ENCODE measurements around the gene PTPN3.

The PTPN3 gene

DNA sequence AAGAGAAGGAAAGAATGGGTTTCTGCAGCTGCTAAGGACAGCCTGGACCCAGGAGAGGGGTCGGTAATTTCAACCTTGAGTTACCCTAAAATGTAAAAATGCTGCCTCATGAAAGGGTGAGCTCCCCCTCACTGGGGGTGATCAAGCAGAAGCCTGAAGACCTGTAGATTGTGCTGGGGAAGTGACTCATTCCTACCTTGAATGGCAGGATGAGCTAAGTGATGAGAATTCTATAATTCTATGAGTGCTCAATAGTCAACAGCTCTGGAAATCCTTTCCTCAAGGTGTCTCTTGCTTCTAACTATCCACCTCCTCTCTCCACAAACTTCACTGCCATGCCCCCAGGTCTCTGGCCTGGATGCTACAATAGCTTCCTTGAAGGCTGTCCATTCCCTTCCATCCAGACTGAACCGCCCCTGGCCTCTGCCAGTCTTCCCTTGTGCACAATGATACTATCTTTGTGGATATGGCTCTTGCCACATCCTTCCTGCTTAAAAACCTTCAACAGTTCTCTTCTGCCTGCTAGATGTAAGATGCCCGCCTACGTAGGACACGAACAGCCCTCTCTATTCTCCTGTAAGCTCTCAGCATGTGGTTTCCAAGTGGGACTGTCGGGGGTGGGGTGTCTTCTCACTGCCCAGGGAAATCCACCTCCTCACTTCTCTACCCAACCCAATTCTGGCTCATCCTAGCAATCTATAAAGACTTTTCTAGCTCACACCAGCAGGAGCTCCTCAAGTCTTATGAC is 50.6 kb downstream of the PTPN3 start:
- no peak for FAIRE-seq
- TF ChIP-seq, protein P1, sequence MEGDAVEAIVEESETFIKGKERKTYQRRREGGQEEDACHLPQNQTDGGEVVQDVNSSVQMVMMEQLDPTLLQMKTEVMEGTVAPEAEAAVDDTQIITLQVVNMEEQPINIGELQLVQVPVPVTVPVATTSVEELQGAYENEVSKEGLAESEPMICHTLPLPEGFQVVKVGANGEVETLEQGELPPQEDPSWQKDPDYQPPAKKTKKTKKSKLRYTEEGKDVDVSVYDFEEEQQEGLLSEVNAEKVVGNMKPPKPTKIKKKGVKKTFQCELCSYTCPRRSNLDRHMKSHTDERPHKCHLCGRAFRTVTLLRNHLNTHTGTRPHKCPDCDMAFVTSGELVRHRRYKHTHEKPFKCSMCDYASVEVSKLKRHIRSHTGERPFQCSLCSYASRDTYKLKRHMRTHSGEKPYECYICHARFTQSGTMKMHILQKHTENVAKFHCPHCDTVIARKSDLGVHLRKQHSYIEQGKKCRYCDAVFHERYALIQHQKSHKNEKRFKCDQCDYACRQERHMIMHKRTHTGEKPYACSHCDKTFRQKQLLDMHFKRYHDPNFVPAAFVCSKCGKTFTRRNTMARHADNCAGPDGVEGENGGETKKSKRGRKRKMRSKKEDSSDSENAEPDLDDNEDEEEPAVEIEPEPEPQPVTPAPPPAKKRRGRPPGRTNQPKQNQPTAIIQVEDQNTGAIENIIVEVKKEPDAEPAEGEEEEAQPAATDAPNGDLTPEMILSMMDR (IDR thresholded peaks at IDR 0.05; ENCODE audit: insufficient read depth, missing control alignments) = no peak
- DNase-seq (ENCODE audit: insufficient read length, low spot score) = no peak

DNA sequence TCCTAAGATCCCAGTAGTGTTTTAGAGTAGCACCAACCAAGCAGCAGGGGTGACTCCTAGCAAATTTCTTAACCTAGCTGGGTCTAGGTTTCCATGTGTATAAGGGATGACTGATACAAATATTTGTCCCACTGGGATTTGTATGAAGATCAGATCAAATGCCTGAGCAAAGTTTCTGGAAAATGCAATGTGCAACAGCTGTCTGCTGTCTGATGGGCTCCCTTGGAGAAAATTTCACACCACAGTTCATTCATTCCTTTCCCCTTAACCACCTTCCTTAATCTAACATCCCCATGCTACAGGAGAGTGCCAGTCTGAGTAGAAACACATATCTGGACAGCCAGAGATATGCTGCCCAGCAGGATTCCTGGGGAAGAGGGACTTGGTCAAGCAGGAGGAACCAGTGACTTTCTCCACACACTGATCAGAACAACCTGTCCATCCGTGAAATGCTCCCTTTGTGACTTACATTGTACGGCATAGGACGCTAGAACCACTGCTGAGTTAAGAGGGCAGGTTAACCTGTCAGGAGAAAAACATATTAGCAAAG is 53.3 kb downstream of the PTPN3 start:
- DNase-seq (ENCODE audit: insufficient read length, low spot score) (no peak), FAIRE-seq (no peak)
- TF ChIP-seq, protein P1 (IDR thresholded peaks at IDR 0.05; ENCODE audit: insufficient read depth, missing control alignments) = no peak

DNA sequence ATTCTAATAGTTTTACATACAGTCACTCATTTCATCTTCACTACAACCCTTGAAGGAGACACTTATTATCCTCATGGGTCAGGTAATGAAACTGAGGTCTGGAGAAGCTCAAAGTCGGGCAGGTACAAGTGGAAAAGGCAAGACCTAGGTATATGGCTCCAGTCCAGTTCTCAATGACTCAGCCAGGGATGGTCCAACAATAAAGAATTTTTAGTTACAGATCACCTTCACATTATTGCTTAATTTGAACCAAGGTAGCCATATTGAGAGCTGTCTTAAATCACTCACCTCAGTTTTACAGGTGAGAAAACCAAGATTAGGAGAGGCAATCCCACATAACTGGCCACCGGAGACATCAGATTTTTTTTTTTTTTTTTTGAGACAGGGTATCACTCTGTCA is 55.4 kb downstream of the PTPN3 start:
- FAIRE-seq = no peak
- no peak for DNase-seq (ENCODE audit: insufficient read length, low spot score)
- TF ChIP-seq, protein P1 (IDR thresholded peaks at IDR 0.05; ENCODE audit: insufficient read depth, missing control alignments) = no peak

DNA sequence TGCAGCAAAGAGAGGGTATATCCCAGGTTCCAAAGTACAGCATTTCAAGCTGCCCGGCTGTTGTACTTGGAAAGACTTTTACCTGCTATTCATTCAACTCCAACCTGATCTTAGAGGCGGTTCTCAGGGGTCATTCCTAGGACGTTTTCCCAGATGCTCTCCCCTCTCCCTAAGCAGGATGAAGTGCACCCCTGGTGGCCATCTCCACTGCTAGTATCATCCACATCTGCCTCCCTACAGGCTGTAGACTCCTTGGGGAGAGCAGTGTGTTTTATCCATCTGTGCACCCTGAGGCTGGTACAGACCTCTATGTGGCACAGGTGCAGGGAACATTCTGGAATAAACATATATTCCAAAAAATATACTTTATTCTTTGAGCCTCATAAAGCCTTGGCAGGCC is 56.8 kb downstream of the PTPN3 start:
- no peak for FAIRE-seq

DNA sequence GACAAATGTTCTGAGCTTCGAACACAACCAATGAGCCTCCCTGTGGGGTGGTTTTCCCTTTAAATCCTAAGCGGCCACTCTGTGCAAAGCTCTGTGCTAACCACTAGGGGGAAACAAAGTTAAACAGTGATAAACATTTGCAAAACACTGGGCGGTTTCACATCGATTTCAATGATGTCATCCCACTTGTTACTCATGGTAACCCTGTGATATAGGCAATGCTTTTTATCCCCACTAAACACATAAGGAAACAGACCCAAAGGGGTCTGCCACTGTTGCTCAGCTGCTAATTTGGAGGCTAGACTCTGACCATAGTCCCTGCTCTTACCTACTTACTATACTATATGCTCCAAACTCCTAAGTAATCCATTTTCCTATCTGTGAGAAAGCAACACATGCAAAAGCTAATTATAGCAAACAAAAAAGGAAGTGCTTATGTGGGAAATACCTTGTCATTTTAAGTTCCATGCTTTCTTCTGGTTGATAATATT is 57.3 kb downstream of the PTPN3 start:
- TF ChIP-seq, protein P1 (IDR thresholded peaks at IDR 0.05; ENCODE audit: insufficient read depth, missing control alignments) = peak; percentile 74
- no peak for FAIRE-seq
- no peak for DNase-seq (ENCODE audit: insufficient read length, low spot score)

More for the DNA sequence above, 56.8 kb downstream of the PTPN3 start:
- TF ChIP-seq, protein P1 (IDR thresholded peaks at IDR 0.05; ENCODE audit: insufficient read depth, missing control alignments) = no peak
- DNase-seq (ENCODE audit: insufficient read length, low spot score) = no peak

DNA sequence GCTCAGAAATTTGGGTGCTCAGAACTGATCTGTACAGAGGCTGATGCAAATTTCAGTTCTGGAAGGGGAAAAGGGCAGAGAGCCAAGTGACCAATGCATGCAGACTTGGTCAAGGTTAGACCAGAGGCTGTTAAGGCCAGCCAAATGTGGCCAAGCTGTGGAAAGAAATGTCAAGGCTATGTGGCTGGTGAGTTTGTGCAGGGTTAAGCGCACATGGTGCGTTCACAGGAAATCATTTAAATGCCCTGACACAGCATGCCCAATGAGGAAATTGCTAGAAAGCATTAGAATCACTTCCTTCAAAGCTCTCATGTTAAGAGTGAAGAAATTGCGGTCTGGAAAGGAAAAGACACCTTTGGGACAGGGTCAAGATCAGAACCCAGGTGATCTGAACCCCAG is 58.0 kb downstream of the PTPN3 start:
- DNase-seq (ENCODE audit: insufficient read length, low spot score) = no peak
- TF ChIP-seq, protein P1 (IDR thresholded peaks at IDR 0.05; ENCODE audit: insufficient read depth, missing control alignments) = no peak
- FAIRE-seq = no peak
